Colonic mucosa (tissue), 4 donors: ENCODE results near the gene SLC25A19. TPM values are rescaled to one million over a fixed set of nuclear protein-coding genes. Genes with fewer than 3 reads are reported as not detected.
A peak's percentile ranks its signal among the peaks of the same experiment; 100 is the strongest.

ENCODE experiments used
- DNase-seq: peaks from one replicate; pipeline ENCODE4 v3.0.0-alpha.2; 2020
- H3K27ac ChIP-seq: fragments of 200-600 bp; one replicate; pipeline ENCODE4 v1.8.0; 2021
- H3K27me3 ChIP-seq: fragments of 200-600 bp; one replicate; pipeline ENCODE4 v1.8.0; 2021
- H3K36me3 ChIP-seq: fragments of 200-600 bp; one replicate; pipeline ENCODE4 v1.8.0; 2021
- H3K4me1 ChIP-seq: fragments of 200-600 bp; one replicate; pipeline ENCODE4 v1.8.0; 2021; ENCODE audit warnings: mild to moderate bottlenecking
- H3K4me3 ChIP-seq: fragments of 200-600 bp; one replicate; pipeline ENCODE4 v1.8.0; 2021
- H3K9ac ChIP-seq, 2 donors: one replicate each; pipeline ENCODE4 v1.7.0; 2013; ENCODE audit warnings: control low read depth in 2 of 2, low read depth in 2 of 2, low read length in 2 of 2
- H3K9me3 ChIP-seq: fragments of 200-600 bp; one replicate; pipeline ENCODE4 v1.8.0; 2021
- CTCF ChIP-seq: fragments of 200-600 bp; IDR thresholded peaks from one replicate; pipeline ENCODE4 v1.8.0; 2022; ENCODE audit warnings: antibody characterized with exemption, mild to moderate bottlenecking
- intact Hi-C: fragments of 100-400 bp; cut with DNase I; formaldehyde crosslinking; loops from one replicate; pipeline ENCODE4 v1.14.1; 2022
- total RNA-seq, 2 donors: library from RNA; stranded (reverse); fragmentation: NEBNext Ultra II Directional in 1 of 2; extraction: Animal tissue kit (Norgen Biotek cat#: 25700) in 1 of 2; gene quantifications; one replicate each; pipeline ENCODE4 v1.2.1, GENCODE V29; 2021
- donor health status: healthy.
- donor health status: DM: no; HTN: no; CAD: no.
- donor health status: DM: no; HTN: no; CAD: no.

Gene SLC25A19
- total RNA-seq = 10 to 100 TPM in 1 of 2 donors, 1 to 10 TPM in 1; 9.8 to 24.8 TPM

GRCh38 chr17:75289115-75289831, at the start of gene SLC25A19:
SLC25A19 (minus strand) TSS chr17:75289433; CDS start chr17:75286764, 2,669 bp downstream.
- Histone ChIP-seq H3K36me3 (no peaks in the 10 kb centered on the region), H3K9ac (peak within 1 kb of the TSS; percentile 77 to 98), H3K4me3 (peak within 1 kb of the TSS; percentile 83), H3K27ac (peak within 1 kb of the TSS; percentile 93), H3K27me3 (no peaks in the 10 kb centered on the region), H3K4me1 (peaks cover 4% of the 10 kb centered on the region), H3K9me3 (no peaks in the 10 kb centered on the region)
- intact Hi-C loops = no loop called here
- DNase-seq = peak; percentile 98
- no peak for TF ChIP-seq CTCF

DNA sequence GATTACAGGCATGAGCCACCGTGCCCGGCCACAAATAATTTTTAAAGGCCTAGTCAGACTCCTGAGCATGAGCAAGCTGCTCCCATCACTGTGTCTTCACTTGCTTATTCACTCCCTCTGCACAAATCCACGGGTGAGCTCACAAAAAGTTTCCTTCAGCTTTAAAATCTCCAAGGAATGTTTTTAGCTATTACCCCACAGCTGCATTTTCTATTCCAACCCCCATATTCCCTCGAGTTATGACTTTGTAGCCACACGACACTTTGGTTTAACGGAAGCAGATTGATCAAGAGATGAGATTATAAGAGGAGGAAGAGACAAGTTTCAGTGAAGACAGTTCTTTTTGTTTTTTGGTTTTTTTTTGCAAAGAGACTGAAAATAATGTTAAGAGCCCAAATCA, 49.1 kb upstream of the SLC25A19 start:
- Histone ChIP-seq H3K4me1 (no peaks in the 10 kb centered on the region), H3K9me3 (no peaks in the 10 kb centered on the region), H3K36me3 (no peaks in the 10 kb centered on the region), H3K27ac (no peak overlapping the region), H3K4me3 (no peak overlapping the region), H3K27me3 (no peaks in the 10 kb centered on the region), H3K9ac (no peak overlapping the region)
- intact Hi-C loops = no loop called here
- no peak for TF ChIP-seq CTCF
- no peak for DNase-seq

- intact Hi-C loops = no loop called here
- no peak overlapping the region for H3K27ac ChIP-seq
- no peak for DNase-seq
Measured at GRCh38 chr17:75335315-75335714, 46.1 kb upstream of the SLC25A19 start.

DNA sequence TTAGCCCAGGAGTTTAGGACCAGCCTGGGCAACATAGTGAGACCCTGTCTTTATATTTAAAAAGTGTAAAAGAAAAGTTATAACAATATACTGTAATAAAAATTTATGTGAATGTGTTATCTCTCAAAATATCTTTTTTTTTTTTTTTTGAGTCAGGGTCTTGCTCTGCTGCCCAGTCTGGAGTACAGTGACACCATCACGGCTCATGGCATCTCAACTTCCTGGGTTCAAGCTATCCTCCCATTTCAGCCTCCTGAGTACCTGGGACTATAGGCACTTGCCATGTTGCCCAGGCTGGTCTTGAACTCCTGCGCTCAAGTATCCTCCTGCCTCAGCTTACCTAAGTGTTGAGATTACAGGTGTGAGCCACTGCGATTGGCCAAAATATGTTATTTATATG, 45.5 kb upstream of the SLC25A19 start:
- Histone ChIP-seq H3K36me3 (no peaks in the 10 kb centered on the region), H3K9ac (no peak overlapping the region), H3K27ac (no peak overlapping the region), H3K9me3 (no peaks in the 10 kb centered on the region), H3K27me3 (no peaks in the 10 kb centered on the region), H3K4me3 (no peak overlapping the region), H3K4me1 (no peaks in the 10 kb centered on the region)
- TF ChIP-seq CTCF = no peak
- intact Hi-C loops = no loop called here
- no peak for DNase-seq

More at GRCh38 chr17:75335315-75335714, 46.1 kb upstream of the SLC25A19 start:
- TF ChIP-seq CTCF = no peak
- no peak overlapping the region for H3K4me3 ChIP-seq
- no peaks in the 10 kb centered on the region for H3K4me1 ChIP-seq
- no peaks in the 10 kb centered on the region for H3K9me3 ChIP-seq
- H3K36me3 ChIP-seq = no peaks in the 10 kb centered on the region
- H3K27me3 ChIP-seq = no peaks in the 10 kb centered on the region
- H3K9ac ChIP-seq = no peak overlapping the region

DNA sequence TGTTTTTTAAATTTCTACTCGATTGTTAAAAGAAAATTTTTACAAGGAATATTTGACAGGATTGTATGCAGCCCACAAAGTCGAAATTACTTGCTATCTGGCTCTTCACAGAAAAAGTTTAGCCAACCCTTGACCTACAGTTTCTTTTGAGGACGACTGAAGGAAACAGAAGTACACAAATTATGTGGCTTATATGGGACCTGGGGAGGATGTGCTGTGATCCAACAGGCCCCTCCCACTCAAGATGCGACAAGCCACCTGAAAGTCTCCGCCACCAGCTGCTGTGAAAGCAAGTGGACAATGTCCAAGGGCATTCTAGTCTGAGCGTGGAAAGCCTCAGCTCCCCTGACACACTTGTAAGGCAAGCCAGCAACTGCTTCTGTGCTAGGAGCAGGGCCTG, 42.4 kb upstream of the SLC25A19 start:
- DNase-seq = no peak
- H3K27ac ChIP-seq = no peak overlapping the region
- H3K4me3 ChIP-seq = no peak overlapping the region
- H3K9me3 ChIP-seq = no peaks in the 10 kb centered on the region
- no peaks in the 10 kb centered on the region for H3K27me3 ChIP-seq
- intact Hi-C loops = no loop called here
- no peak for TF ChIP-seq CTCF
- H3K9ac ChIP-seq = no peak overlapping the region
- H3K36me3 ChIP-seq = no peaks in the 10 kb centered on the region
- no peaks in the 10 kb centered on the region for H3K4me1 ChIP-seq
